Middle frontal gyrus (tissue), 1 donor: ENCODE data around the gene SSTR5.
"Not testable (repeated sequence)": the region's sequence is repeated elsewhere in the genome, so short reads cannot be mapped to it uniquely, and the experiment has no call there.

Source experiments
- DNase-seq: peaks from one replicate; pipeline ENCODE4 v3.0.0-alpha.2; 2015; ENCODE audit warnings: low spot score; ENCODE audit errors: extremely low spot score

Gene SSTR5

DNA sequence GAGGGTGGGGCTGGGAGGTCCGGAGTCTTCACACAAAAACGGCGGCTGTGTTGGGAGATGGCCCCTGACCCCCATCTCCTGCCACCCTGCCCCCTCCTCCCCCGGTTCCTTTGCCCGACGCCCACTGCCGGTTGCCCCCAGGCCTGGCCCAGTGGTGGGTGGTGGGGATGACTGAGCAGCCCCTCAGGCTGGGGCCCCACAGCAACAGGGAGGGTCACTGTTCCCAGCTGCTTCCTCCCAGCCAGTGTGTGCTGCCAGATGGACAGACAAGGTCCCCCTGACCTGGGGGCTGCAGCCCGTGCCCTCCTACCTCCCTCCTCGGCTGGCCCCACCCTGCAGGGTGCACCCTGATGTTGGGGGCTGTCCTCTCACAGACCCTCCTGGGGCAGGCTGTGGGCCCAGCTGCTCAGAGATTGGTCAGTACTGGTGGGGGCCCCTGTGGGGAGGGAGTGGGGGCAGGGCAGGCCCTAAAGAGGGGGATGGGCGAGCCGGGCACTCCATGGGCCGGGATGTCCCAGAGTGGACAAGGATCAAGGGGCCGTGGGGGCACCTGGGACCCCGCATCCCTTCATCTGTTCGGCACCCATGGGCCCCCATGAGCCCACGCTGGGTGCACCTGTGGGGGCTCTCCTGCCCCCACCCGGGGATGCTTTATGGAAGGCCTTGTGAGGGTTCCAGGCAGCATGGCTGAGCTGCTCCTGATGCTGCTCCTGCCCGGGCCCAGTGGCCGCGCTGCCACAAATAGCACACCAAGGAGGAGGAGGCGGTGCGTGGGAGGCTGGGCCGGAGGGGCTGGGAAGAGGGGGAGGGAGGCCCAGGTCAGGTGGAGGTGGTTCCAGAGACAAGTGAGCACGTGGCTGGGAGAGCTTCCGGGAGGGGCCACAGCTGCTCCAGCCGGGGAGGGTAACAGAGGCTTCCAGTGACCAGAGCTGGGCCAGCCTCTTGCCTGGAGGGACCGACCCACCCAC lies 18.4 kb downstream of the SSTR5 start:
- DNase-seq, result no peak

DNA sequence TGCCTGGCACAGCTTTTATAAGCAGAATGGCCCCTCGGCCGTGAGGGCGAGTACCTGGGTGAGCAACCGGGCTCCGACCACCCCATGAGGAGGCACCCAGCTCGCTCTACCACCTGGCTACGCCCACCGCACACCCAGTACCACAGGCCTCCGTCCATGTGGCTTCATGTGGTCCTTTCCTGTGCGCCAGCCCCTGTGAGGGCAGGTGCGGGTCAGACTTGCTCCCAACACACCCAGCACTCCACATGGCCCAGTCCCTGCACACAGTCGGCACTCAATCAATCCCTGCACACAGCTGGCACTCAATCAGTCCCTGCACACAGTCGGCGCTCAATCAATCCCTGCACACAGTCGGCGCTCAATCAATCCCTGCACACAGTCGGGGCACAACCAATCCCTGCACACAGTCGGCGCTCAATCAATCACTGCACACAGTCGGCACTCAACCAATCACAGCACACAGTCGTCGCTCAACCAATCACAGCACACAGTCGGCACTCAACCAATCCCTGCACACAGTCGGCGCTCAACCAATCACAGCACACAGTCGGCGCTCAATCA lies 19.5 kb downstream of the SSTR5 start:
- DNase-seq, result no peak

DNA sequence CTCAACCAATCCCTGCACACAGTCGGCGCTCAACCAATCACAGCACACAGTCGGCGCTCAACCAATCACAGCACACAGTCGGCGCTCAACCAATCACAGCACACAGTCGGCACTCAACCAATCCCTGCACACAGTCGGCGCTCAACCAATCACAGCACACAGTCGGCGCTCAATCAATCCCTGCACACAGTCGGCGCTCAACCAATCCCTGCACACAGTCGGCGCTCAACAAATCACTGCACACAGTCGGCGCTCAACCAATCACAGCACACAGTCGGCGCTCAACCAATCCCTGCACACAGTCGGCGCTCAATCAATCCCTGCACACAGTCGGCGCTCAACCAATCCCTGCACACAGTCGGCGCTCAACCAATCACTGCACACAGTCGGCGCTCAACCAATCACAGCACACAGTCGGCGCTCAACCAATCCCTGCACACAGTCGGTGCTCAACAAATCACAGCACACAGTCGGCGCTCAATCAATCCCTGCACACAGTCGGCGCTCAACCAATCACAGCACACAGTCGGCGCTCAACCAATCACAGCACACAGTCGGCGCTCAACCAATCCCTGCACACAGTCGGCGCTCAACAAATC lies 20.2 kb downstream of the SSTR5 start:
- DNase-seq, result not testable (repeated sequence)

DNA sequence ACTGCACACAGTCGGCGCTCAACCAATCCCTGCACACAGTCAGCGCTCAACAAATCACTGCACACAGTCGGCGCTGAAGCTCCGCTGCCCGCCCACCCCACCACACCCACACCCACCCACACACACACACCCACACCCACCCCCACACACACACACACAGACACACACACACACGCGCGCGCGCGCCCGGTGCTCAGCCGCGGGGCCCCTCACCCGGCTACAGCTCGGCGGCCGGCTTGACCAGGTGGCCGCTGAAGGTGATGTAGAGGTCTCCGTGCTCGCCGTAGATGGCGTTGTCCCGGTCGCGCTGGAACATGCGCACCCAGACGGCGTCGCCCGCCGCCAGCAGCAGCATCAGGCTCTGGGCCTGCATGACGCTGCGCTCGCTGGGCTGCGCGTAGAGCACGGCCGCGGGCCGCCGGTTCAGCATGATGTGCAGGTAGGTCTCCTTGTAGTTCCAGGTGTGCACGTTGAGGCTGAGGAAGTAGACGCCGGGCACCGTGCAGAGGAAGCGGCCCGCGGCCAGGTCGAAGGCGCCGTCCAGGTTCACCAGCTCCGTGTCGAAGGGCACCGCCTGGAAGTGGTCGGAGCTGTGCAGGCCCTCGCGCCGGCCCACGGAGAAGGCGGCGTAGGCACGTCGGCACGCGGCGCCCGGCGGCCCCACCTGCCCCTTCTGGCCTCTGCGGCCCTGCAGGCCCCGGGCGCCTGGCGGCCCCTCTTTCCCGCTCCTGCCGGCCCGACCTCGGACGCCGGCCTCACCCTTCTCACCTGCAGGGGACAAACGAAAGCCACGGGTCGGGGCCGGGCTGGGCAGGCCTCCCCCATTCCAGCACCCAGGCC lies 21.0 kb downstream of the SSTR5 start:
- no peak for DNase-seq

DNA sequence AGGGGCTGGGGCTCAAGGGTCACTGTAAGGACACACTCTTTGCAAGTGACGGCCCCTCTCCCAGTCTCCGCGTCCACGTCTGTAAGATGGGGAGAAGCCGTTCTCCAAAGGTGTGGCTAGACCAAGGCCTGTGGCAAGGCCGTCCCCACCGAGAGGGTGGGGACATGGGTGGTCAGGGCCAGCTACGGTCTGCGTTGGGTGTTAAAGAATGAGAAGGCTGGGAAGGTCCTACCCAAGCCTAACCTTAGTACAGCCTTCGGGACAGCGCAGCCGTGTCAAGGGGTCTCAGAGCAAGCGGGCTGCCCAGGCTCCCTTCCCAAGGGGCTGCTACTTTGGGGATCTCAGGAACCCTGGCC lies 21.6 kb downstream of the SSTR5 start:
- DNase-seq, result no peak

DNA sequence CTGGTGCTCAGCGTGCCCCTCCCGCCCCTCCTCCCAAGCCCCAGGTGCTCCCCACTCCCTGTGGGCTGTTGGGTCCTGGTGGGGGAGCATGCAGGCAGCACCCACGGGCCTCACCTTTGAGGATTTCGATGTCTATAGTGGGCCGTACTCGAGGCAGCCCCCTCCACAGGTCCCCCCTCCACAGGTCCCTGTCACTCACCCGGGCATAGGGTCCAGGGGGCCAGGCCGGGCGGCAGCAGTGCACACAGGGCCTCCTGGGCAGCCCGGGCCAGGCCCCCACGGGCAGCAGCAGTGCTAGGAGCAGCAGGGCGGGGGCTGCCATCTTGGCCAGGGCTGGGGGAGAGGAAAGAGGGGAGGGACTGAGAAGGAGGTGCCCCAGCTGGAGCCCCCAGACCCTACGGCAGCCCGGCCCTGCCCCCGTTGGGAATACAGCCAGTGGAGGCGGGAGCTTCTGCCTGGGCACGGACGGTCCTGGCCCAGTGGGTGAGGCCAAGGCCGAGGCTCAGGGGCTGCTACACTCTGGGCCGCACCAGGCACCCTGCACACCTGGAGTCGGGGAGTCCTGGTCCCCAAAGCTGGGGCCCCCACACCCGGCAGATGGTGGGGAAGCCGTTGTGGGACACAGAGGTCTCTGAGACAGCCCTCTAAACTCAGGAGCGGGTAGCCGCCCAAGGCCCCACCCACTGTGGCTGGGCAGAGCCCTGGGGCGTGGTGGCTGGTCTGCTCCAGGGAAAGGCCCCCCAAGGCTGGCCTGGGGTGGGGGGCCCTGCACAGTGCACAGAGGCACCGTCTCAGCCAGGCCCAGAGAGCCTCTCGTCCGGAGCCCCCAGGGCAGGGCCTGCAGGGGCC lies 22.3 kb downstream of the SSTR5 start:
- no peak for DNase-seq

DNA sequence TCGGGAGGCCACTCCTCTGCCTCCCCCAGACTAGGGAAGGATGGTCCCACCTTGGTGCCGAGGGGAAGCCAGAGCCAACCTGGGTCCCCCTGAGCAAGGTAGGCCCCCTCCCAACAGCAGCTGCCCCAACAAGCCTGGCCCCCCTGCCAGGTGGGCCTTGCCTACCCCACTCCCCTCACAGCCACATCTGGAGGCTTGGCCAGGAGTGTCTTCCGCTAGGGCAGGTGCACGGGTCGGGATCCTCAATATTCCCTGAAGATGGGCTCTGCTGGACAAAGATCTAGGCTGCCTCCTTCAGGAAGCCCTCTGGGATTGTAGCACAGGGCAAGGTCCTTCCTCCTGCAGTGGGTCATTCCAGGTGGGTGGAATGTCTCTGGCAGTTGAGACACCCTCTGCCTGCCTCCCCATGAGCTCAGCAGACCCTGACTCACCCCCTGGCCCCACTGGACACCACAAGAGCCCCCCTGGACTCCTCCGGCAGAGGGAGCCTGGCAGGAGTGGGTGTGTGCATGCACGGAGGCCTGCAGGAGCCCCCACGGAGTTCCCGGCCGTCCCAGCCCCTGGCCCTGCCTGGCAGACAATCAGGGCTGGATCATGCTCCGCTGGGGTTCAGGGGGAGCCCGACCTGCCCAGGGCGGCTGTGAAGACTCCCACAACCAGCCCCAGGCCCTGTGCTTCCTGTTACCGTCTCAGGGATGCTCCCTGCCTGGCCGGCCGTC lies 23.1 kb downstream of the SSTR5 start:
- no peak for DNase-seq

DNA sequence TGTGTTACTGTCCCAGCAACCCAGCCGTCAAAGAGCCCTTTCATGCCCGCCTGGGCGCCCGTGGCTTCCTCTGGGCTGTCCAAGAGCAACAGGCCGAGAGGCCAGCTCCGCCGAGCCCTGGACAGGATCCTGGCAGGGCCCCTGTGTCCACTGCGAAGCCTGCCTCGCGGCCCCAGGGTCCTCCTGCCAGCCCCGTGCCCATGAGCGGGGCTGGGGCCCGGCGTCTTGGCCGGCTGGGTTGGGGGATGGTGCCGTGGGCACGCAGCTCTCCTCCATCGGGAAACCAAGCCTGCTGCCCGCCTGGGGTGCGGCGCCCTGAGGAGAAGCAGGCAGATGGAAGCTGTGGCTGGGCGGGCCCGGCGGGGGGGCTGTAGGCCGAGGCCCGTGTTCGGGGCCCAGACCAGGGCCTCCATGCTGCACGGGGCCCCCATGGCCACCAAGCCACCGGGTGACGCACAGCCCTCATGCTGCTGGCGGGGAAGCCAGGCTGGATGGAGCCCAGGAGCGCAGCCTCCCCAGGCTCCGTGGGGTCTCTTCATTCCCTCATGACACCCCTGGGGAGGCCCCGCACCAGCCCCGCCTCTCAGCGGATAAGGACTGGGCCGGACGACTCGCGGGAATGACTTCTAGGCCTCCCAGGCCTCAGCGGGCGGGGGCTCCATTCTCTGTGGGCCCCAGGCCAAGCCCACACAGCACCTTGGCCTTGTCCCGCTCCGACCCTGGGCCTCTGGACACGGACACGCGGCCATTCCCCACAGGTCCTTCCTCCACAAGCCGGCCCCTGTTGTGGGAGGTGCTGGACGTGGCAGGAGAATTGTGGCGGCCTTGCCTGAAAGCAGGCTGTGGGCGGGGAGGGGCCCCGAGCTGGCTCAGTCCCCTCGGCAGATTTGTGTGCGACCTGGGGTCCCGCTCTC lies 23.9 kb downstream of the SSTR5 start, which contains the start of gene C1QTNF8:
TSS of gene C1QTNF8 (minus strand) at position 76 of the 914 bp plus-strand sequence. CDS start 1,322 bp downstream, outside the sequence.
- no peak for DNase-seq

DNA sequence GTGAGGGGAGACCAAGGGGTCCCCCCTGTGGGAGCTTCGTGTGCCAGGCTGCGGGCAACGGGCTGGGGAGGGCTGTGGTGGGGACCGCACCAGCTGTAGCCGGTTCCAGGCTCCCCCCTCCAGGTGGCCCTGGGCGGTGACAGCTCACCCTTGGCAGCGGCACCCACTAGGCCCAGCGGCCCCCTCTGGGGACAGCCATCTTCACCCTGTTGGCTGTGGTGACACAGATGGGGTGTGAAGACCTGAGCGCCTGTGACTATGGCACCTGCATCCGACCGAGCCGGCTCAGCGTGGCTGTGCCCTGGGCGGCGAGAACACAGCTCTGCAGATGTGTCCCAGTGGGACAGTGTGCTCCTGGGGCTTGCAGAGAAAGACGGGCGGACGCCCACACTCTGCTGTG lies 24.6 kb downstream of the SSTR5 start:
- no peak for DNase-seq

DNA sequence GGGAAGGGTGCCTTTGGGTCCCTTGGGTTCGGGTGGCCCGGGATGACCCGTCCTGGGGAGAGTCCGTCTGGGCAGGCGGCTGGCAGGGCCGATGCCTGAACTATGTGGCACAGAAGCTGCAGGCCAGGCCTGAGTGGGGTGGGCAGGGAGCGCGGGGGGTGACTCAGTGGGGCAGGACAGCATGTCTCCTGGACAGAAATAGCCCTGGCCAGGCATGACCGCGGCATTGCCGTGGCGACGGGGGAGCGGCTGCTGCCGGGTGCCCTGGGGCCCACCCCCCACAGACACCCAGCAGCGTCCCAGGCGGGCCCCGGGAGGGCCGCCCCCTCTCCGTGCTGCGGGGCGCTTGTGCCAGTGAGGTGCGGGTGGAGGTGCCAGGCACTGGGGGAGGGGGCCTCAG lies 25.3 kb downstream of the SSTR5 start:
- DNase-seq, result no peak

DNA sequence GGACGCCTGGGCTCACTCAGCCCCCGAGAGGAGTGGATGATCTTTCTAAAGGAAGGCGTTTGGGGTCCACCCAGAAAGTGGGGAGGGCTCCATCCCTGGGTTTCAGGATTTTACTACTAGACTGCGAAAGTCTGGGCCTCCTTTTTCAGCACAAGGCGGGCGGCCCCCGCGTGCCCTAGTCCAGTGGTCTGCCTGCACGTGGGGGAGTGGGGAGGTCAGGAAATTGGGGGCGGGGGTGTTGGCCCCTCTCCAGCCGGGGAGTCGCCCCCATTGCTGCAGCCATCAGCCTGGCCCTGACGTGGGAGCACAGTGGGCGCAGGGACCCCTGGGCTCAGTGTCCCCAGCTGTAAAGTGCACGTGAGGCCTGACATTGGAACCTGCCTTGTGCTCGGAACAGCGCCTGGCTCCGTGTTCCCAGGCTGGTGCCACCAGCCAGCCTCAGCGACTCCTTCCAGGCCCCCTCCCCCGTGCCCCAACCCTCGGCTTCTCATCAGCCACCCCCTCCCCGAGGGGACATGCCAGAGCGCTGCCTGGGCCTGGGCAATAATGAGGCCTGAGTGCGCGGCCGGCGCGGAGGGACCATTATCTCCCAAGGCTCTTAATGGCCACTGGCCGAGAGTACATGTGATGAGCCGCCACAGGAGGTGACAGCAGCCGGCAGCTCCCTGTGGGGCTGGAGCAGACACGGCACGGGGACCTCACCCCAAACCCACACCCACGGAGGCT lies 25.9 kb downstream of the SSTR5 start:
- no peak for DNase-seq

DNA sequence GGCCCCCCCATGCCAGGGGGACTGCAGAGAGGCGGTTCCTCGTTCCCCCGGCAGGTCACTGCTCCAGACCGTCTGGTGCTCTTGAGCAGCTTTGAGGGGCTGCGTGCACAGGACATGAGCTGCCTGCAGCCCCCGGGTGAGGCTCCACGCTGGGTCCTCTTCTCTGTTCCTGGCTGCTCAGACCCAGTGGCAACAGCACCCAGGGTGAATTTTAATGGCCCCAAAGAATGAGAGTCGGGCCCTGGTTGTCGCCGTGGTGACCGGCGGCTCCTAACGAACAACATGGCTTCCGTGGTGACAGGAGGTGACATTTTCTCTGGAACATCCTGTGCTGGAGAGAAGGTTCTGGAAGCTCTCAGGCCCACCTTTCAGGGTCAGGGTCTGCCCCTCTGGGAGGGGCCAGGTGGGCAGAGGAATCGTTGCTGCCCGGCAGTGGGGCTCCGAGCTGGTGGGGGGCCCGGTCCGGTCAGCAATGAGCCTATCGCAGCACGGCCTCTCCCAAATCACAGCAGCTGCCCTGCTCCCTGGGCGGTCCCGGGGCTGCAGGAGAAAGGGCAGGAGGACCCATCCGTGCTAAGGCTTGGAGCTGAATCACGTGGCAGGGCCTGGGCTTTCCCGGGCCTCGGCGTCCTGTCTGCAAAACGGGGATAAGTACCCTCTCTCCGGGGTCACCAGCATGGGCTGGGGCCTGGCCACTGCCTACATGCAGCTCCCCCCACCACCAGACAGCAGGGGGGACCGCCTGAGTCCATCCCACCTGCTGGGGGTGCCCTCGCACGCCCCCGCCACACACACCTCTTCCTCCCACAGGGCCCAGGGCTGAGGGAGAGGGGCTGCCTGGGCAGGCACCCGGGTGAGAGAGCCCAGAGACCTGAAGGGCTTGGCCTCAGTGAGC lies 26.9 kb downstream of the SSTR5 start:
- no peak for DNase-seq

DNA sequence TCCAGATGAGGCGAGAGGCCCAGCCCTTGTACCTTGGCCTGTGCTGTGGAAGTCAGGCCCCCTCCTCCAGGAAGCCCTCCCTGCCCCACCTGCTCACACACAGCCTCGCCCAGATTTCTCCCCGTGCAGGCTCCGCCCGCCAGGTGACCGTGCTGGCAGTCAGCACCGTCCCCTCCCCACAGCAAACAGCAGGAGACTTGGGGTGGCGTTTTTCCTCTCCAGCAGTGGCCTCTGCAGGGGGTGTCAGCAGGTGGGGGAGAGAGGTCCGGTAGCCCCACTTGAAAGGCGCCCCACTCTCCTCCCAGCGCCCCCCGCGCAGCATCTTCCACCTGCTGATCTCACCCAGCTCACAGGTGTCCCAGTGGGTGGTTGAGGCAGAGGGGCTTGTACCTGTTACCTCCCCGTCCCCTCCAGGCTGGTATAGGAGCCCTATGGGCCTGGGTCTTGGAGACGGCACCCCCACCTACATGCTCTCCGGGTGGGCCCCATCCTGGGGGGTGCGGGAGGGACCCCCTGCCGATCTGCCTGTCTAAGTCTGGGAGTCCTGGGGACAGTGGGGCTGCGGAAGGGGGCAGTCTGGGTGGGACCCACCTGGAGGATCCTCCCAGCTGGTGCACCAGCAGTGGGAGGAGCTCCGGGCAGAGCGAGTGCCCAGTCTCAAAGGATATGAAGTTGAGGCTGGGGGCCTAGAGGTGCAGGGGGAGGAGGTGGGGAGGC lies 27.7 kb downstream of the SSTR5 start:
- DNase-seq, result no peak

DNA sequence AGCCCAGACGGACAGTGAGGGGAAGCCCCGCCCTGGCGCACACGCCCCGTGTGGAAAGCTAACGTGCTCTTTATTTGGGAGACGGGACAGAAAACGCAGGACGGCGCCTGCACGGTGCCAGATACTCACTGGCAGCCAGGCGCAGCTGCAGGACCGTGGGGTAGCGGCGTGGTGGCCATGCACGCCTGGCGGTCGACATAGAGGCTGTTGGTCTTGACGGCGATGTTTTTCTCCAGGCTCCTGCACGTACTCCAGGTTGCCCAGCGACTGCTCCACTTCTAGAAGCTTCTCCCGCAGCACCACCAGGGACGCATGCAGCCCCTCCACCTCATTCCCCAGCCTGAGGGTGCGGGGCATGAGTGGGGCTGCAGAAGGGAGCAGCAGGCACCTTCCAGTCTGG lies 28.6 kb downstream of the SSTR5 start:
- DNase-seq, result no peak

DNA sequence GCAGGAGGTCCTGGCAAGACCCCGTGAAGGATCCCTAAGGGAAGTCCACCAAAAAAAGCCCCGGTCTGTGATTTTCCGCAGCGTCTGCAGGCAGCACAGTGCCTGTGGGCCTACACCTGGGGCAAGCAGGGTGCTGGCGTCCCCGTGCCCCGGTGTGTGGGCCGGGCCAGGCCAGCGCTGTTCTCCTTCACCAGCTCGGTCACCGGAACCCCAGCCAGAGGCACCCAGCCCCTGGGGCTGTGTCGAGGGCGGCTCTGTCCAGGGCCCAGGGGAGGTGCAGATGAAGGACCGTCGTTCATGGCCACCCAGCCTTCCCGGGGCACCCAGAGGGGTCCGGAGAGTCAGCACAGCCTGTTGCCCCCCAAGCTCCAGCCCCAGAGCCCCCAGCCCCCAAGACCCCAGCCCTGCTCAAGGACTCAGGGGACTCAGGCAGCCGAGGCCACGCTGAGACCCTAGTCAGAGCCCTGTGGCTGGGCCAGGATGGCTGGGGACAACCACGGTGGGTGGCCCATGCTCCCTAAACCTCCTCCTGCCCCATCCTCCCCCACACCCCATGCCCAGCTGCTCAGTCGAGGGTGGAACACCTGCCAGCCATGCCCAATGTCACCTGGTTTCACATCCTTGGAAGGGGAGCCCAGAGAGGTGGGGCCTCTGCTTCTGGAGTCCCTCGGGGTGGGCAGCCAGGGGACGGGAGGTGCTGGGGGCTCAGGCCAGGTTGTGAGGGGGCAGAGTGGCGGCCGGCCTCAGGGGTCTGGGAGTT lies 29.2 kb downstream of the SSTR5 start:
- no peak for DNase-seq

DNA sequence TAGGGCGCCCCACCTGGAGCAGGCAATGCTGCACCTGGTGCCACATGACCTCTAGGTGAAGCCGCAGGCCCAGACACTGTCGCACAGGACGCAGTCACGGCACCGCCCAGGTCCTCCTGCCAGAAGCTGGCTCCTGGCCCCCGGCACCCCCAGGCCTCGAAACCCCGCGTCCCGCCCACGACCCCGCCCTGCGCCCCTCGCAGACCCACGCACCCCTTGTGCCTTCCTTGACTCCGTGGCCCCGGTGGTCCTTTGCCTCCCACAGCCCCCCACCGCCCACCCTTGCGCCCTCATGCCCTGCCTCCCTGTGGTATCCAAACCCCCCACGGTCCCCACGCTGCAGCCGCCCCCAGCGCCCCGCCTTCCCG lies 29.8 kb downstream of the SSTR5 start:
- no peak for DNase-seq
